H1 (cell line): ENCODE data around the gene TEX28.
"Not testable (repeated sequence)": the region's sequence is repeated elsewhere in the genome, so short reads cannot be mapped to it uniquely, and the experiment has no call there.

ENCODE experiments used
- BACH1 ChIP-seq: IDR thresholded peaks from 2 replicates; pipeline ENCODE4 v1.6.1; 2012; ENCODE audit warnings: low read length, improper control_type of control experiment
- BCL11A ChIP-seq, 2 experiments: IDR thresholded peaks; one replicate each; pipeline ENCODE4 v1.6.1; 2011; ENCODE audit warnings: low read depth in 2 of 2, low read length in 2 of 2, mild to moderate bottlenecking in 2 of 2
- CBX5 ChIP-seq: fragments of 300-800, 300-1000 bp; sonication (generic); IDR thresholded peaks from 2 replicates; pipeline ENCODE4 v1.7.1; 2016; ENCODE audit warnings: antibody characterized with exemption, low read length, low read depth
- CHD2 ChIP-seq: IDR thresholded peaks from 2 replicates; pipeline ENCODE4 v1.6.1; 2012; ENCODE audit warnings: low read length, improper control_type of control experiment
- CHD7 ChIP-seq: fragments of 300-600 bp; sonication (generic); IDR thresholded peaks from 2 replicates; pipeline ENCODE4 v1.7.1; 2012; ENCODE audit warnings: low read length, moderate library complexity, mild to moderate bottlenecking, inconsistent platforms; ENCODE audit not compliant: insufficient replicate concordance
- EGR1 ChIP-seq: IDR thresholded peaks from 2 replicates; pipeline ENCODE4 v1.6.1; 2011; ENCODE audit warnings: low read depth, low read length, borderline replicate concordance
- EP300 ChIP-seq, 2 experiments: IDR thresholded peaks; 1 replicate in 1 of 2; 2 replicates in 1 of 2; pipeline ENCODE4 v1.6.1; 2011 to 2012; ENCODE audit warnings: low read depth in 2 of 2, low read length in 2 of 2, mild to moderate bottlenecking in 2 of 2, borderline replicate concordance in 1 of 2, inconsistent platforms in 1 of 2, moderate library complexity in 1 of 2
- EZH2 ChIP-seq: fragments of 200-600 bp; sonication (generic); IDR thresholded peaks from 2 replicates; pipeline ENCODE4 v1.7.1; 2012; ENCODE audit warnings: low read depth, mild to moderate bottlenecking, moderate library complexity, low read length, inconsistent platforms; ENCODE audit not compliant: severe bottlenecking
- FOSL1 ChIP-seq: IDR thresholded peaks from 2 replicates; pipeline ENCODE4 v1.6.1; 2011; ENCODE audit warnings: mild to moderate bottlenecking, low read depth, low read length, moderate library complexity; ENCODE audit not compliant: insufficient read depth
- HDAC2 ChIP-seq, 2 experiments: fragments of 300-600 bp in 1 of 2; sonication (generic) in 1 of 2; IDR thresholded peaks; 2 replicates each; pipeline ENCODE4 v1.6.1; 2011 to 2012; ENCODE audit warnings: low read depth in 2 of 2, low read length in 2 of 2, mild to moderate bottlenecking in 2 of 2, moderate library complexity in 2 of 2, borderline replicate concordance in 1 of 2, inconsistent platforms in 1 of 2
- POLR2A ChIP-seq, 2 experiments: IDR thresholded peaks; 1 replicate in 1 of 2; 2 replicates in 1 of 2; pipeline ENCODE4 v1.6.1; 2011; ENCODE audit warnings: low read depth in 2 of 2, low read length in 2 of 2, mild to moderate bottlenecking in 2 of 2; ENCODE audit errors: control extremely low read depth in 1 of 2
- POLR2AphosphoS5 ChIP-seq: IDR thresholded peaks from 2 replicates; pipeline ENCODE4 v1.6.1; 2011; ENCODE audit warnings: low read depth, low read length
- SP1 ChIP-seq: IDR thresholded peaks from 2 replicates; pipeline ENCODE4 v1.6.1; 2011; ENCODE audit warnings: low read depth, low read length
- TF ChIP-seq, protein P1 (sequence below), 3 experiments: IDR thresholded peaks; 1 replicate in 2 of 3; 2 replicates in 1 of 3; pipeline versions ENCODE4 v1.5.1 to v1.6.1; 2011; ENCODE audit warnings: low read length in 3 of 3, mild to moderate bottlenecking in 3 of 3, inconsistent platforms in 2 of 3, low read depth in 1 of 3, moderate library complexity in 1 of 3; ENCODE audit not compliant: insufficient read depth in 1 of 3; ENCODE audit errors: control extremely low read depth in 1 of 3

DNA sequence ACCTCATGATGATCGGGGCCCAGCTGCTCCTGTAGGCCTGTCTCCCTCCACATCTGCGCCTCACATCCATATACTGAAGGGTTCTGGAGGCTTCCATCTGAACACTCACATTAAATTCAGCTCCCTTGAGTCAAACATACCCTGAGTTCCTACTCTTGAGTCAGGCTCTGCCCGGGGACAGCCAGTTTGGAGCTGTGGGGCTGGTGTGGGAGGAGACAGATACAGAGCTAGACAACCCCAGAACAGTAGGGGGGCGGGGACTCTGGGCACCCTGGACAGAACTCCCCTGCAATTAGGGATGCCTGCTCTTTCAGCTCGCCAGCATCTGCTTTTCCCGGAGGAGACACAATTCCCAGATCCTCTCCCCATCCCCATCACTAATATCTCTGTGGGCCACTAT, 31.9 kb downstream of the TEX28 start:
- TF ChIP-seq BCL11A (IDR thresholded peaks at IDR 0.05; ENCODE audit: low read depth in 2 of 2, low read length in 2 of 2); SP1; POLR2AphosphoS5; POLR2A (IDR thresholded peaks at IDR 0.05; ENCODE audit: control extremely low read depth in 1 of 2, low read depth in 2 of 2, low read length in 2 of 2); EGR1; CHD2; FOSL1; CHD7; HDAC2 (IDR thresholded peaks at IDR 0.05; ENCODE audit: borderline replicate concordance in 1 of 2, low read depth in 2 of 2, low read length in 2 of 2); EP300 (IDR thresholded peaks at IDR 0.05; ENCODE audit: borderline replicate concordance in 1 of 2, low read depth in 2 of 2, low read length in 2 of 2); CBX5; BACH1; EZH2: not testable (repeated sequence)
- TF ChIP-seq, protein P1, sequence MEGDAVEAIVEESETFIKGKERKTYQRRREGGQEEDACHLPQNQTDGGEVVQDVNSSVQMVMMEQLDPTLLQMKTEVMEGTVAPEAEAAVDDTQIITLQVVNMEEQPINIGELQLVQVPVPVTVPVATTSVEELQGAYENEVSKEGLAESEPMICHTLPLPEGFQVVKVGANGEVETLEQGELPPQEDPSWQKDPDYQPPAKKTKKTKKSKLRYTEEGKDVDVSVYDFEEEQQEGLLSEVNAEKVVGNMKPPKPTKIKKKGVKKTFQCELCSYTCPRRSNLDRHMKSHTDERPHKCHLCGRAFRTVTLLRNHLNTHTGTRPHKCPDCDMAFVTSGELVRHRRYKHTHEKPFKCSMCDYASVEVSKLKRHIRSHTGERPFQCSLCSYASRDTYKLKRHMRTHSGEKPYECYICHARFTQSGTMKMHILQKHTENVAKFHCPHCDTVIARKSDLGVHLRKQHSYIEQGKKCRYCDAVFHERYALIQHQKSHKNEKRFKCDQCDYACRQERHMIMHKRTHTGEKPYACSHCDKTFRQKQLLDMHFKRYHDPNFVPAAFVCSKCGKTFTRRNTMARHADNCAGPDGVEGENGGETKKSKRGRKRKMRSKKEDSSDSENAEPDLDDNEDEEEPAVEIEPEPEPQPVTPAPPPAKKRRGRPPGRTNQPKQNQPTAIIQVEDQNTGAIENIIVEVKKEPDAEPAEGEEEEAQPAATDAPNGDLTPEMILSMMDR (IDR thresholded peaks at IDR 0.05; ENCODE audit: control extremely low read depth in 1 of 3, insufficient read depth in 1 of 3, low read depth in 1 of 3, low read length in 3 of 3): not testable (repeated sequence)
